Endothelial cell of umbilical vein (primary cell): ENCODE results near the gene KCTD2. TPM values are rescaled to one million over a fixed set of nuclear protein-coding genes. Genes with fewer than 3 reads are reported as not detected.

Experiments
- BruUV-seq: library from RNA; stranded (reverse); fragments of 400-500 nt; replicated peaks from 2 replicates; lab custom pipeline; 2021; lab: Mats Ljungman, UMichigan
- CTCF ChIA-PET: fragments of 300-600, 350-600 bp; sonication (Branson Sonifier 250); formaldehyde crosslinking; loops from one replicate; lab custom pipeline; 2021; ENCODE audit warnings: antibody characterized with exemption, inconsistent platforms; lab: Charles Lee
- POLR2A ChIA-PET: fragments of 300-600, 350-600 bp; sonication (Branson Sonifier 250); formaldehyde crosslinking; loops from one replicate; lab custom pipeline; 2021; ENCODE audit warnings: antibody characterized with exemption, inconsistent platforms; lab: Charles Lee
- DNase-seq: peaks from one replicate; pipeline ENCODE4 v3.0.0-alpha.2; 2011; ENCODE audit warnings: low read depth, low spot score
- FAIRE-seq: peaks from 2 replicates; lab custom pipeline; 2011; peaks lifted over from hg19 to GRCh38; lab: Jason Lieb, UNC
- H2AFZ ChIP-seq: 2 replicates; pipeline ENCODE4 v1.6.0; 2012; ENCODE audit warnings: low read depth, low read length, control low read depth, inconsistent platforms
- H3K27ac ChIP-seq: 2 replicates; pipeline ENCODE4 v1.5.1; 2011; ENCODE audit warnings: low read depth, mild to moderate bottlenecking, control low read depth, low read length, moderate library complexity; ENCODE audit not compliant: insufficient read depth
- H3K27me3 ChIP-seq, 2 experiments: 2 replicates each; pipeline versions ENCODE4 v1.6.0 to v1.6.1; 2011; ENCODE audit warnings: low read length in 2 of 2, mixed read lengths in 1 of 2; ENCODE audit not compliant: control insufficient read depth in 2 of 2, insufficient read depth in 2 of 2
- H3K36me3 ChIP-seq, 2 experiments: 2 replicates in 1 of 2; 3 replicates in 1 of 2; pipeline ENCODE4 v1.5.1; 2011; ENCODE audit warnings: low read length in 2 of 2, mild to moderate bottlenecking in 1 of 2, moderate library complexity in 1 of 2; ENCODE audit not compliant: control insufficient read depth in 2 of 2, insufficient read depth in 2 of 2; ENCODE audit errors: extremely low read depth in 1 of 2
- H3K4me1 ChIP-seq: 3 replicates; pipeline ENCODE4 v1.5.1; 2011; ENCODE audit warnings: mild to moderate bottlenecking, low read length; ENCODE audit not compliant: control insufficient read depth, insufficient read depth; ENCODE audit errors: extremely low read depth
- H3K4me2 ChIP-seq: 2 replicates; pipeline ENCODE4 v1.6.1; 2011; ENCODE audit warnings: low read length, control low read depth, mixed read lengths; ENCODE audit not compliant: insufficient read depth
- H3K4me3 ChIP-seq, 3 experiments: fragments of 200-600 bp in 1 of 3; sonication (generic), shearing (Covaris generic) in 1 of 3; replicated peaks in 1 of 3; 2 replicates each; pipeline ENCODE4 v1.5.1; 2011 to 2016; ENCODE audit warnings: control low read depth in 3 of 3, low read length in 3 of 3, mild to moderate bottlenecking in 2 of 3, inconsistent platforms in 1 of 3, low read depth in 1 of 3, moderate library complexity in 1 of 3; ENCODE audit not compliant: insufficient read depth in 1 of 3
- H3K79me2 ChIP-seq: 2 replicates; pipeline ENCODE4 v1.6.0; 2012; ENCODE audit warnings: low read length, inconsistent platforms; ENCODE audit not compliant: control insufficient read depth, insufficient read depth
- H3K9ac ChIP-seq: replicated peaks from 2 replicates; pipeline ENCODE3; 2011; ENCODE audit warnings: low read length, control low read depth; ENCODE audit not compliant: insufficient read depth; ENCODE audit errors: extremely low read depth
- H3K9me1 ChIP-seq: replicated peaks from 3 replicates; pipeline ENCODE4 v1.6.0; 2011; ENCODE audit warnings: mild to moderate bottlenecking, low read length; ENCODE audit not compliant: control insufficient read depth, insufficient read depth; ENCODE audit errors: extremely low read depth
- H3K9me3 ChIP-seq: replicated peaks from 2 replicates; pipeline ENCODE4 v1.5.1; 2012; ENCODE audit warnings: low read length, inconsistent platforms; ENCODE audit not compliant: control insufficient read depth, insufficient read depth
- H4K20me1 ChIP-seq: replicated peaks from 2 replicates; pipeline ENCODE3; 2011; ENCODE audit warnings: mild to moderate bottlenecking, low read length; ENCODE audit not compliant: control insufficient read depth, insufficient read depth; ENCODE audit errors: extremely low read depth
- FOS ChIP-seq: IDR thresholded peaks from 2 replicates; pipeline ENCODE4 v1.6.1; 2011; ENCODE audit warnings: mild to moderate bottlenecking, low read length, moderate library complexity, borderline replicate concordance; ENCODE audit not compliant: insufficient read depth
- GATA2 ChIP-seq: IDR thresholded peaks from 2 replicates; pipeline ENCODE4 v1.7.0; 2011; ENCODE audit warnings: low read depth, mild to moderate bottlenecking, moderate library complexity, mixed read lengths, low read length; ENCODE audit not compliant: insufficient read length, insufficient read depth
- JUN ChIP-seq: IDR thresholded peaks from 2 replicates; pipeline ENCODE4 v1.6.1; 2011; ENCODE audit warnings: borderline replicate concordance, low read depth; ENCODE audit not compliant: insufficient read length, insufficient read depth
- MAX ChIP-seq: IDR thresholded peaks from 2 replicates; pipeline ENCODE4 v1.6.1; 2011; ENCODE audit not compliant: insufficient read depth, insufficient read length
- MYC ChIP-seq: IDR thresholded peaks from one replicate; pipeline ENCODE4 v1.6.1; 2011; ENCODE audit warnings: mild to moderate bottlenecking, low read depth, low read length
- POLR2AphosphoS5 ChIP-seq: IDR thresholded peaks from 2 replicates; pipeline ENCODE4 v1.6.1; 2012; ENCODE audit warnings: low read depth, mild to moderate bottlenecking, control low read depth, low read length, moderate library complexity; ENCODE audit not compliant: insufficient read depth
- dilution Hi-C: fragments of 300-500 bp; cut with MboI; formaldehyde crosslinking; loops from one replicate; pipeline ENCODE4 v1.15.0; 2019; ENCODE audit warnings: low sequenced_read_pairs; ENCODE audit not compliant: extremely low pct_ligation_motif_present
- intact Hi-C: fragments of 100-400 bp; cut with micrococcal nuclease; formaldehyde crosslinking; loops from one replicate; pipeline ENCODE4 v1.10.0; 2022
- polyA plus RNA-seq, 4 experiments: library from polyadenylated mRNA; depleted of rRNA in 3 of 4; stranded (reverse) in 3 of 4; unstranded in 1 of 4; fragments of >200 nt; gene quantifications; 2 replicates each; pipeline versions ENCODE4 v1.2.1 to v1.2.3, GENCODE V29; 2011 to 2012; ENCODE audit warnings: missing spikeins in 1 of 4
- total RNA-seq: library from RNA; stranded (reverse); gene quantifications from 2 replicates; pipeline ENCODE4 v1.2.3, GENCODE V29; 2021
- TF ChIP-seq, protein P1 (sequence below), 2 donors: IDR thresholded peaks; 1 replicate in 1 of 2; 2 replicates in 1 of 2; pipeline ENCODE4 v1.5.1; 2011; ENCODE audit warnings: low read length in 2 of 2, mild to moderate bottlenecking in 2 of 2, moderate library complexity in 2 of 2, control low read depth in 1 of 2, inconsistent platforms in 1 of 2, low read depth in 1 of 2; ENCODE audit not compliant: insufficient read depth in 1 of 2; ENCODE audit errors: extremely low read depth in 1 of 2

The KCTD2 gene
- total and polyA plus RNA-seq, 2 donors (not counting 3 experiments of a cell fraction or from before 2014, with no cell fraction given), result 23.2 to 24.8 TPM

- dilution Hi-C loops, result no loop called here
- TF ChIP-seq FOS (no peak), POLR2AphosphoS5 (no peak), JUN (no peak), MYC (no peak), GATA2 (no peak), MAX (no peak)
- TF ChIP-seq, protein P1, sequence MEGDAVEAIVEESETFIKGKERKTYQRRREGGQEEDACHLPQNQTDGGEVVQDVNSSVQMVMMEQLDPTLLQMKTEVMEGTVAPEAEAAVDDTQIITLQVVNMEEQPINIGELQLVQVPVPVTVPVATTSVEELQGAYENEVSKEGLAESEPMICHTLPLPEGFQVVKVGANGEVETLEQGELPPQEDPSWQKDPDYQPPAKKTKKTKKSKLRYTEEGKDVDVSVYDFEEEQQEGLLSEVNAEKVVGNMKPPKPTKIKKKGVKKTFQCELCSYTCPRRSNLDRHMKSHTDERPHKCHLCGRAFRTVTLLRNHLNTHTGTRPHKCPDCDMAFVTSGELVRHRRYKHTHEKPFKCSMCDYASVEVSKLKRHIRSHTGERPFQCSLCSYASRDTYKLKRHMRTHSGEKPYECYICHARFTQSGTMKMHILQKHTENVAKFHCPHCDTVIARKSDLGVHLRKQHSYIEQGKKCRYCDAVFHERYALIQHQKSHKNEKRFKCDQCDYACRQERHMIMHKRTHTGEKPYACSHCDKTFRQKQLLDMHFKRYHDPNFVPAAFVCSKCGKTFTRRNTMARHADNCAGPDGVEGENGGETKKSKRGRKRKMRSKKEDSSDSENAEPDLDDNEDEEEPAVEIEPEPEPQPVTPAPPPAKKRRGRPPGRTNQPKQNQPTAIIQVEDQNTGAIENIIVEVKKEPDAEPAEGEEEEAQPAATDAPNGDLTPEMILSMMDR (IDR thresholded peaks at IDR 0.05; ENCODE audit: extremely low read depth in 1 of 2, insufficient read depth in 1 of 2, low read depth in 1 of 2, low read length in 2 of 2), result no peak
- DNase-seq (no peak), FAIRE-seq (no peak)
- no TSS peak for BruUV-seq
- Histone ChIP-seq H3K27ac (no peak overlapping the region), H3K9me3 (no peaks in the 10 kb centered on the region), H3K9ac (no peak overlapping the region), H3K9me1 (no peaks in the 10 kb centered on the region), H3K79me2 (no peaks in the 10 kb centered on the region), H3K36me3 (peaks cover 7 to 16% of the 10 kb centered on the region in 2 experiments), H3K4me2 (no peak overlapping the region), H4K20me1 (no peaks in the 10 kb centered on the region), H3K4me1 (peaks cover 6% of the 10 kb centered on the region), H3K4me3 (no peak overlapping the region), H2AFZ (no peak overlapping the region), H3K27me3 (no peaks in the 10 kb centered on the region)
- ChIA-PET POLR2A (no interaction called here), CTCF (interaction anchor here (1.3 to 3.9 kb wide), 3 partner anchors 38 to 135 kb away, joined by 4 to 52 read pairs (median 47); no protein-coding TSS in a partner anchor)
- intact Hi-C loops, result no loop called here
Measured at GRCh38 chr17:75067856-75068255, 20.8 kb downstream of the KCTD2 start.
